ENCODE results near the gene LRRC1. TPM values are rescaled to one million over a fixed set of nuclear protein-coding genes. Genes with fewer than 3 reads are reported as not detected.
"Not testable (repeated sequence)": the region's sequence is repeated elsewhere in the genome, so short reads cannot be mapped to it uniquely, and the experiment has no call there.

LRRC1 gene
- 10 to 100 TPM; 27.1 to 29.4 (median 28.8) TPM for polyA plus RNA-seq (ENCODE audit: insufficient read length in 3 of 3)

- peak; percentile 83 to 94 (median 88) for DNase-seq (ENCODE audit: low read depth in 3 of 3, low spot score in 2 of 3)
These were observed at the start of gene LRRC1 for GRCh38 chr6:53794720-53795339. TSS of gene LRRC1 (plus strand) at chr6:53795005. CDS start at chr6:53795257, 252 bp downstream.

- no peak for DNase-seq (ENCODE audit: low read depth in 3 of 3, low spot score in 2 of 3)
These were observed 48.2 kb upstream of the LRRC1 start for GRCh38 chr6:53746442-53747103.

- DNase-seq (ENCODE audit: low read depth in 3 of 3, low spot score in 2 of 3) = no peak
These were observed 44.7 kb upstream of the LRRC1 start for GRCh38 chr6:53750052-53750650.

- DNase-seq (ENCODE audit: low read depth in 3 of 3, low spot score in 2 of 3) = no peak
These were observed 43.4 kb upstream of the LRRC1 start for GRCh38 chr6:53751417-53751816.

- DNase-seq (ENCODE audit: low read depth in 3 of 3, low spot score in 2 of 3) = no peak
These were observed 42.4 kb upstream of the LRRC1 start for GRCh38 chr6:53752440-53752839.

GRCh38 chr6:53752856-53753255 lies 41.9 kb upstream of the LRRC1 start:
- DNase-seq (ENCODE audit: low read depth in 3 of 3, low spot score in 2 of 3) = no peak

- DNase-seq (ENCODE audit: low read depth in 3 of 3, low spot score in 2 of 3) = no peak
These were observed 40.5 kb upstream of the LRRC1 start for GRCh38 chr6:53754330-53754729.

- DNase-seq (ENCODE audit: low read depth in 3 of 3, low spot score in 2 of 3) = no peak
These were observed 38.4 kb upstream of the LRRC1 start for GRCh38 chr6:53756396-53756795.

- no peak for DNase-seq (ENCODE audit: low read depth in 3 of 3, low spot score in 2 of 3)
These were observed 36.3 kb upstream of the LRRC1 start for GRCh38 chr6:53758496-53758895.

GRCh38 chr6:53761036-53761435 lies 33.8 kb upstream of the LRRC1 start:
- DNase-seq (ENCODE audit: low read depth in 3 of 3, low spot score in 2 of 3) = no peak

GRCh38 chr6:53765270-53765669 lies 29.5 kb upstream of the LRRC1 start:
- DNase-seq (ENCODE audit: low read depth in 3 of 3, low spot score in 2 of 3) = no peak

- no peak for DNase-seq (ENCODE audit: low read depth in 3 of 3, low spot score in 2 of 3)
These were observed 27.9 kb upstream of the LRRC1 start for GRCh38 chr6:53766930-53767329.

- no peak for DNase-seq (ENCODE audit: low read depth in 3 of 3, low spot score in 2 of 3)
These were observed 26.9 kb upstream of the LRRC1 start for GRCh38 chr6:53767941-53768340.

GRCh38 chr6:53768636-53769035 lies 26.2 kb upstream of the LRRC1 start:
- DNase-seq (ENCODE audit: low read depth in 3 of 3, low spot score in 2 of 3) = no peak

- DNase-seq (ENCODE audit: low read depth in 3 of 3, low spot score in 2 of 3) = no peak
These were observed 24.0 kb upstream of the LRRC1 start for GRCh38 chr6:53770780-53771249.

GRCh38 chr6:53771785-53772624 lies 22.8 kb upstream of the LRRC1 start:
- no peak for DNase-seq (ENCODE audit: low read depth in 3 of 3, low spot score in 2 of 3)

- DNase-seq (ENCODE audit: low read depth in 3 of 3, low spot score in 2 of 3) = no peak
These were observed 21.6 kb upstream of the LRRC1 start for GRCh38 chr6:53773044-53773696.

- DNase-seq (ENCODE audit: low read depth in 3 of 3, low spot score in 2 of 3) = not testable (repeated sequence)
These were observed 18.7 kb upstream of the LRRC1 start for GRCh38 chr6:53776152-53776551.

- not testable (repeated sequence) for DNase-seq (ENCODE audit: low read depth in 3 of 3, low spot score in 2 of 3)
These were observed 9.8 kb upstream of the LRRC1 start for GRCh38 chr6:53784991-53785390.

- no peak for DNase-seq (ENCODE audit: low read depth in 3 of 3, low spot score in 2 of 3)
These were observed 8.0 kb upstream of the LRRC1 start for GRCh38 chr6:53786832-53787231.
